Gastroesophageal sphincter (tissue), 4 donors: ENCODE data around the gene CHST8. TPM values are rescaled to one million over a fixed set of nuclear protein-coding genes. Genes with fewer than 3 reads are reported as not detected.

Experiments
- ATAC-seq: fragments of 150-250 bp; one replicate; pipeline ENCODE4 v1.9.1; 2016; ENCODE audit warnings: mild to moderate bottlenecking, moderate library complexity
- H3K27ac ChIP-seq, 4 donors: fragments of 200-600 bp; sonication (generic) in 3 of 4; 1 replicate in 3 of 4; 2 replicates in 1 of 4; pipeline ENCODE4 v1.5.1; 2016 to 2019
- H3K27me3 ChIP-seq: fragments of 200-600 bp; sonication (generic); one replicate; pipeline ENCODE4 v1.5.1; 2019
- H3K36me3 ChIP-seq, 2 donors: fragments of 200-600 bp; sonication (generic); one replicate each; pipeline ENCODE4 v1.5.1; 2019; ENCODE audit warnings: control low read depth in 1 of 2
- H3K4me1 ChIP-seq, 3 donors: fragments of 200-600 bp; sonication (generic); 1 replicate in 2 of 3; 2 replicates in 1 of 3; pipeline ENCODE4 v1.5.1; 2016 to 2019; ENCODE audit warnings: control low read depth in 2 of 3
- H3K4me3 ChIP-seq, 2 donors: fragments of 200-600 bp; sonication (generic); one replicate each; pipeline ENCODE4 v1.5.1; 2019; ENCODE audit warnings: mild to moderate bottlenecking in 1 of 2, moderate library complexity in 1 of 2
- H3K9me3 ChIP-seq, 3 donors: fragments of 200-600 bp; sonication (generic); one replicate each; pipeline ENCODE4 v1.5.1; 2017 to 2019; ENCODE audit warnings: control low read depth in 2 of 3
- CTCF ChIP-seq, 4 experiments: fragments of 200-600 bp in 2 of 4; fragments of 450-650 bp in 2 of 4; sonication (generic) in 1 of 4; IDR thresholded peaks; one replicate each; pipeline ENCODE4 v1.5.1; 2017 to 2019; ENCODE audit warnings: antibody characterized with exemption in 4 of 4, mild to moderate bottlenecking in 2 of 4, moderate library complexity in 2 of 4
- EP300 ChIP-seq: sonication (generic); formaldehyde crosslinking; IDR thresholded peaks from one replicate; pipeline ENCODE4 v1.6.1; 2017; ENCODE audit warnings: antibody characterized with exemption, mild to moderate bottlenecking
- POLR2A ChIP-seq, 2 donors: fragments of 450-650 bp; IDR thresholded peaks; one replicate each; pipeline ENCODE4 v1.6.1; 2017; ENCODE audit warnings: antibody characterized with exemption in 2 of 2, mild to moderate bottlenecking in 2 of 2, moderate library complexity in 1 of 2
- POLR2AphosphoS5 ChIP-seq: sonication (generic); formaldehyde crosslinking; IDR thresholded peaks from one replicate; pipeline ENCODE4 v1.6.1; 2017; ENCODE audit warnings: antibody characterized with exemption
- WGBS, 2 donors: methylation state at CpG; one replicate each; pipeline ENCODE4 v1.1.5; 2018; ENCODE audit warnings: low coverage in 1 of 2; 5-methylcytosine and 5-hydroxymethylcytosine counted together
- total RNA-seq, 4 donors: library from RNA; depleted of rRNA; stranded (reverse); fragments of >200 nt; gene quantifications; one replicate each; pipeline ENCODE4 v1.1.0, GENCODE V29; 2016

Gene CHST8
- total RNA-seq, 4 donors from 2014 or later, result 0.16 to 0.66 (median 0.54) TPM; not detected in 1

- Histone ChIP-seq H3K27me3 (peaks cover 41% of the 10 kb centered on the region), H3K27ac (no peak overlapping the region), H3K4me3 (no peak overlapping the region), H3K9me3 (peaks cover 0 to 10% (median 0%) of the 10 kb centered on the region in 3 donors), H3K4me1 (no peaks in the 10 kb centered on the region), H3K36me3 (no peaks in the 10 kb centered on the region)
- WGBS, 2 donors, result 50 to 62% methylated on average over 3 to 5 of the region's 10 CpGs
- TF ChIP-seq POLR2AphosphoS5 (no peak), POLR2A (IDR thresholded peaks at IDR 0.05) (no peak), EP300 (no peak), CTCF (IDR thresholded peaks at IDR 0.05) (no peak)
- ATAC-seq, result no peak
Observed at GRCh38 chr19:33580026-33580644, 41.6 kb upstream of the CHST8 start.

GRCh38 chr19:33580645-33581037 lies 41.1 kb upstream of the CHST8 start:
- H3K4me3 ChIP-seq, result no peak overlapping the region
- H3K36me3 ChIP-seq, result no peaks in the 10 kb centered on the region
- no CpG with 5 or more reads among the region's 8 CpGs for WGBS, 2 donors
- TF ChIP-seq CTCF (IDR thresholded peaks at IDR 0.05), result no peak
- TF ChIP-seq POLR2AphosphoS5, result no peak
- no peak for TF ChIP-seq EP300
- TF ChIP-seq POLR2A (IDR thresholded peaks at IDR 0.05), result no peak
- ATAC-seq, result no peak
- no peaks in the 10 kb centered on the region for H3K4me1 ChIP-seq
- H3K27me3 ChIP-seq, result peaks cover 38% of the 10 kb centered on the region
- no peak overlapping the region for H3K27ac ChIP-seq
- H3K9me3 ChIP-seq, result peaks cover 0 to 5% (median 0%) of the 10 kb centered on the region in 3 donors

- ATAC-seq, result no peak
- WGBS, 2 donors, result 30 to 59% methylated on average over 2 of the region's 4 CpGs
- peaks cover 38% of the 10 kb centered on the region for H3K27me3 ChIP-seq
- no peak overlapping the region for H3K4me3 ChIP-seq
- no peaks in the 10 kb centered on the region for H3K4me1 ChIP-seq
- TF ChIP-seq CTCF (IDR thresholded peaks at IDR 0.05) (no peak), POLR2A (IDR thresholded peaks at IDR 0.05) (no peak), EP300 (no peak), POLR2AphosphoS5 (no peak)
- H3K36me3 ChIP-seq, result no peaks in the 10 kb centered on the region
- peaks cover 0 to 14% (median 0%) of the 10 kb centered on the region in 3 donors for H3K9me3 ChIP-seq
- H3K27ac ChIP-seq, result no peak overlapping the region
Observed at GRCh38 chr19:33582914-33583313, 38.8 kb upstream of the CHST8 start.

DNA sequence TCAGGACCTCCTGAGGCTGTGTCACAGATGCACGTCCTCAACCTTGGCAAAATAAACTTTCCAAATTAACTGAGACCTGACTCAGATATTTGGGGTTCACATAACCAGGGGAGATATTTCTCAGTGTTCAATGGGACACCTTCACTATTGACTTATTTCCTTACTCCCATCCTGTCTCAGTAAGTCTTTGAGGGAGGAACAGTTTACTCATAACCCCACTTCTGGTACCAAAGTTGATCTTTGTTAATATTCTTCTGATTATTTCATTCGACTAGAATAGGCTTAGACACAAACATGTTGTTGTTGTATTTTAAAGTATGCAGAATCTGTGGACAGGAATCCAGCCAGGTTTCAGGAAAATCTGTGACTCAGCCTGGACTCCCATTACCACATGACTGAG lies 34.6 kb upstream of the CHST8 start:
- Histone ChIP-seq H3K36me3 (no peaks in the 10 kb centered on the region), H3K4me1 (no peaks in the 10 kb centered on the region), H3K27me3 (peaks cover 12% of the 10 kb centered on the region), H3K27ac (no peak overlapping the region), H3K9me3 (peaks cover 0 to 50% (median 0%) of the 10 kb centered on the region in 3 donors), H3K4me3 (no peak overlapping the region)
- ATAC-seq, result no peak
- TF ChIP-seq CTCF (IDR thresholded peaks at IDR 0.05) (no peak), EP300 (no peak), POLR2A (IDR thresholded peaks at IDR 0.05) (no peak), POLR2AphosphoS5 (no peak)
- 66% methylated on average over 2 of the region's 2 CpGs; no CpG with 5 or more reads in 1 of the 2 donors for WGBS, 2 donors

- H3K4me3 ChIP-seq, result no peak overlapping the region
- 54 to 58% methylated on average over 1 of the region's 1 CpG for WGBS, 2 donors
- peaks cover 13% of the 10 kb centered on the region for H3K27me3 ChIP-seq
- ATAC-seq, result no peak
- H3K27ac ChIP-seq, result no peak overlapping the region
- no peaks in the 10 kb centered on the region for H3K36me3 ChIP-seq
- TF ChIP-seq EP300 (no peak), CTCF (IDR thresholded peaks at IDR 0.05) (no peak), POLR2AphosphoS5 (no peak), POLR2A (IDR thresholded peaks at IDR 0.05) (no peak)
- H3K9me3 ChIP-seq, result peaks cover 0 to 62% (median 0%) of the 10 kb centered on the region in 3 donors
- no peaks in the 10 kb centered on the region for H3K4me1 ChIP-seq
Observed at GRCh38 chr19:33590224-33590623, 31.5 kb upstream of the CHST8 start.
